Neural progenitor cell (in vitro differentiated cells): ENCODE data around the gene PILRB.

Experiments
- EZH2 ChIP-seq: fragments of 200-600 bp; sonication (generic); IDR thresholded peaks from 2 replicates; pipeline ENCODE4 v1.6.1; 2017; ENCODE audit warnings: antibody characterized with exemption, mild to moderate bottlenecking, moderate library complexity
- TF ChIP-seq, protein P1 (sequence below): fragments of 200-600 bp; sonication (generic); IDR thresholded peaks from 2 replicates; pipeline ENCODE4 v1.5.1; 2017; ENCODE audit warnings: antibody characterized with exemption, mild to moderate bottlenecking

DNA sequence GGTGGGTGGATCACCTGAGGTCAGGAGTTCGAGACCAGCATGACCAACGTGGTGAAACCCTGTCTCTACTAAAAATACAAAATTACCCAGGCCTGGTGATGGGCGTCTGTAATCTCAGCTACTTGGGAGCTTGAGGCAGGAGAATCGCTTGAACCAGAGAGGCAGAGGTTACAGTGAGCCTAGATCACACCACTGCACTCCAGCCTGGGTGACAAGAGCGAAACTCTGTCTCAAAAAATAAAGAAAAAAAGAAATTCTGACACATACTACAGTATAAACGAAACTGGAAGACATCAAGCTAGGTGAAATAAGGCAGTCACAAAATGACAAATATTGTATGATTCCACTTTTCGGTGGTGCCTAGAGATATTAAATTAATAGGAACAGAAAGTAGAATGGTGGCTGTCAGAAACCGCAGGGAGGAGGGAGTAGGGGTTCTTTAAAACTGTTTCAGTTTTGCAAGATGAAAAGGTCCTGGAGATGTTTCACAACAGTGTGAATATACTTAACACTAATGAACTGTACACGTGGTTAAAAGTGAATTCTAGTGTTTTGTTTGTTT is 38.6 kb downstream of the PILRB start:
- TF ChIP-seq, protein P1, sequence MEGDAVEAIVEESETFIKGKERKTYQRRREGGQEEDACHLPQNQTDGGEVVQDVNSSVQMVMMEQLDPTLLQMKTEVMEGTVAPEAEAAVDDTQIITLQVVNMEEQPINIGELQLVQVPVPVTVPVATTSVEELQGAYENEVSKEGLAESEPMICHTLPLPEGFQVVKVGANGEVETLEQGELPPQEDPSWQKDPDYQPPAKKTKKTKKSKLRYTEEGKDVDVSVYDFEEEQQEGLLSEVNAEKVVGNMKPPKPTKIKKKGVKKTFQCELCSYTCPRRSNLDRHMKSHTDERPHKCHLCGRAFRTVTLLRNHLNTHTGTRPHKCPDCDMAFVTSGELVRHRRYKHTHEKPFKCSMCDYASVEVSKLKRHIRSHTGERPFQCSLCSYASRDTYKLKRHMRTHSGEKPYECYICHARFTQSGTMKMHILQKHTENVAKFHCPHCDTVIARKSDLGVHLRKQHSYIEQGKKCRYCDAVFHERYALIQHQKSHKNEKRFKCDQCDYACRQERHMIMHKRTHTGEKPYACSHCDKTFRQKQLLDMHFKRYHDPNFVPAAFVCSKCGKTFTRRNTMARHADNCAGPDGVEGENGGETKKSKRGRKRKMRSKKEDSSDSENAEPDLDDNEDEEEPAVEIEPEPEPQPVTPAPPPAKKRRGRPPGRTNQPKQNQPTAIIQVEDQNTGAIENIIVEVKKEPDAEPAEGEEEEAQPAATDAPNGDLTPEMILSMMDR, result no peak
- TF ChIP-seq EZH2, result no peak
